ENCODE results near the gene KCNIP1. TPM values are rescaled to one million over a fixed set of nuclear protein-coding genes. Genes with fewer than 3 reads are reported as not detected.

KCNIP1 gene
- total and polyA plus RNA-seq, 10 of the 15 experiments (the other 5 are each of a cell fraction or from before 2014, with no cell fraction given): not detected

DNA sequence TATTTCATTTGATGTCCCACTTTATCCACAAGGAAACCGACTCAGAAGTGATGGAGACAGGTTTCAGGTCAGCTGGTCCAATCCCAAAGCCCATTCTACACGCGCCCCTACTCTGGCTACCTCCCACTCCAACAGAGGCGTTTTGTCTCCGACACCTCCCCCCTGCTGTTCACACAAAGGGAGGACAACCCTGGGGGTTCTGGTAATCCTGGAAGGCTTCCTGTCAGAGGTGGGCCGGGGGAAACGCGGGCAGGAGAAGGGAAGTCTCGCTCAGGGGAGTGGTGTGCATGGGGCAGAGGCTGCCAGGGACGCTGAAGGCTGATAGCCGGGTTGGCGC lies 240.0 kb downstream of the KCNIP1 start (continued):
- TF ChIP-seq, protein P1, sequence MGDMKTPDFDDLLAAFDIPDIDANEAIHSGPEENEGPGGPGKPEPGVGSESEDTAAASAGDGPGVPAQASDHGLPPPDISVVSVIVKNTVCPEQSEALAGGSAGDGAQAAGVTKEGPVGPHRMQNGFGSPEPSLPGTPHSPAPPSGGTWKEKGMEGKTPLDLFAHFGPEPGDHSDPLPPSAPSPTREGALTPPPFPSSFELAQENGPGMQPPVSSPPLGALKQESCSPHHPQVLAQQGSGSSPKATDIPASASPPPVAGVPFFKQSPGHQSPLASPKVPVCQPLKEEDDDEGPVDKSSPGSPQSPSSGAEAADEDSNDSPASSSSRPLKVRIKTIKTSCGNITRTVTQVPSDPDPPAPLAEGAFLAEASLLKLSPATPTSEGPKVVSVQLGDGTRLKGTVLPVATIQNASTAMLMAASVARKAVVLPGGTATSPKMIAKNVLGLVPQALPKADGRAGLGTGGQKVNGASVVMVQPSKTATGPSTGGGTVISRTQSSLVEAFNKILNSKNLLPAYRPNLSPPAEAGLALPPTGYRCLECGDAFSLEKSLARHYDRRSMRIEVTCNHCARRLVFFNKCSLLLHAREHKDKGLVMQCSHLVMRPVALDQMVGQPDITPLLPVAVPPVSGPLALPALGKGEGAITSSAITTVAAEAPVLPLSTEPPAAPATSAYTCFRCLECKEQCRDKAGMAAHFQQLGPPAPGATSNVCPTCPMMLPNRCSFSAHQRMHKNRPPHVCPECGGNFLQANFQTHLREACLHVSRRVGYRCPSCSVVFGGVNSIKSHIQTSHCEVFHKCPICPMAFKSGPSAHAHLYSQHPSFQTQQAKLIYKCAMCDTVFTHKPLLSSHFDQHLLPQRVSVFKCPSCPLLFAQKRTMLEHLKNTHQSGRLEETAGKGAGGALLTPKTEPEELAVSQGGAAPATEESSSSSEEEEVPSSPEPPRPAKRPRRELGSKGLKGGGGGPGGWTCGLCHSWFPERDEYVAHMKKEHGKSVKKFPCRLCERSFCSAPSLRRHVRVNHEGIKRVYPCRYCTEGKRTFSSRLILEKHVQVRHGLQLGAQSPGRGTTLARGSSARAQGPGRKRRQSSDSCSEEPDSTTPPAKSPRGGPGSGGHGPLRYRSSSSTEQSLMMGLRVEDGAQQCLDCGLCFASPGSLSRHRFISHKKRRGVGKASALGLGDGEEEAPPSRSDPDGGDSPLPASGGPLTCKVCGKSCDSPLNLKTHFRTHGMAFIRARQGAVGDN (IDR thresholded peaks at IDR 0.05): no peak
- TF ChIP-seq, protein P2, sequence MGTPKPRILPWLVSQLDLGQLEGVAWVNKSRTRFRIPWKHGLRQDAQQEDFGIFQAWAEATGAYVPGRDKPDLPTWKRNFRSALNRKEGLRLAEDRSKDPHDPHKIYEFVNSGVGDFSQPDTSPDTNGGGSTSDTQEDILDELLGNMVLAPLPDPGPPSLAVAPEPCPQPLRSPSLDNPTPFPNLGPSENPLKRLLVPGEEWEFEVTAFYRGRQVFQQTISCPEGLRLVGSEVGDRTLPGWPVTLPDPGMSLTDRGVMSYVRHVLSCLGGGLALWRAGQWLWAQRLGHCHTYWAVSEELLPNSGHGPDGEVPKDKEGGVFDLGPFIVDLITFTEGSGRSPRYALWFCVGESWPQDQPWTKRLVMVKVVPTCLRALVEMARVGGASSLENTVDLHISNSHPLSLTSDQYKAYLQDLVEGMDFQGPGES (IDR thresholded peaks at IDR 0.05): no peak
- TF ChIP-seq SREBF2 (IDR thresholded peaks at IDR 0.05; ENCODE audit: low read length) (no peak), NR2C2 (IDR thresholded peaks at IDR 0.05; ENCODE audit: borderline replicate concordance, control insufficient read depth, insufficient read length, low read depth) (no peak)
- TF ChIP-seq, protein P3, sequence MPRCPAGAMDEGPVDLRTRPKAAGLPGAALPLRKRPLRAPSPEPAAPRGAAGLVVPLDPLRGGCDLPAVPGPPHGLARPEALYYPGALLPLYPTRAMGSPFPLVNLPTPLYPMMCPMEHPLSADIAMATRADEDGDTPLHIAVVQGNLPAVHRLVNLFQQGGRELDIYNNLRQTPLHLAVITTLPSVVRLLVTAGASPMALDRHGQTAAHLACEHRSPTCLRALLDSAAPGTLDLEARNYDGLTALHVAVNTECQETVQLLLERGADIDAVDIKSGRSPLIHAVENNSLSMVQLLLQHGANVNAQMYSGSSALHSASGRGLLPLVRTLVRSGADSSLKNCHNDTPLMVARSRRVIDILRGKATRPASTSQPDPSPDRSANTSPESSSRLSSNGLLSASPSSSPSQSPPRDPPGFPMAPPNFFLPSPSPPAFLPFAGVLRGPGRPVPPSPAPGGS (IDR thresholded peaks at IDR 0.05; ENCODE audit: borderline replicate concordance, insufficient read depth, low read depth, low read length, poor library complexity, severe bottlenecking): no peak

All from GM12878 (cell line).